Measurements from ENCODE around the gene VPS37B. TPM values are rescaled to one million over a fixed set of nuclear protein-coding genes. Genes with fewer than 3 reads are reported as not detected.

Gene VPS37B
- total RNA-seq, 1 donor from 2014 or later, result 32.6 TPM

DNA sequence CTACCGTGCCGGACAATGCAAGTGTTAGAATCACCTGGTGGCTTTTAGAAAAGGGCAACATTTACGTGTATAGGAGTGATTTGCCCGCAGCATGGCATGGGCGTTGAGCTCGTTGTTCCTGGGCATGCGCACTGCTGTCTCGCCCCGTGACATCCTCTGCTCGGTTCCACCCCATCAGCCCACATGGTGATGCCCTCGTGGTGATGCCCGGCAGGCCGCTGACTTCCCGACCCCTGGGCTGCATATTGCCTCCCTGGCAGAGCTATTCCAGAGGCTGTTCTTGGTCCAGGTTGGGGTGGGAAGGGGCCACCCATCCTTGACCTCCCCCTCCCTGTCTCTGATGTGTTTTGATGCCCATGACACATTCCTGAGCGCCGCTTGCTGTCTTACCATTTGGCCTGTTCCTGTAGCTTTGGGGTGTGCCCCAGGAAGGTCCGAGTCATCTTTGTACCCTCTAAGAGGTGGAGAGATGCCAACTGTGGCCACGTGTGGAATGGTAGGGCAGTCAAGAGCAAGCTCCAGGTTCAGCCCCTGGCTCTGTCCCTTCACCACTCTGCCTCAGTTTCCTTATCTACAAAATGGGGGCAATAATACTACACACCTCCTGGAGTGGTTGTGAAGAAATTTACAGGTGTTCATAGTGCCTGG lies 55.9 kb downstream of the VPS37B start:
- DNase-seq, result no peak

DNA sequence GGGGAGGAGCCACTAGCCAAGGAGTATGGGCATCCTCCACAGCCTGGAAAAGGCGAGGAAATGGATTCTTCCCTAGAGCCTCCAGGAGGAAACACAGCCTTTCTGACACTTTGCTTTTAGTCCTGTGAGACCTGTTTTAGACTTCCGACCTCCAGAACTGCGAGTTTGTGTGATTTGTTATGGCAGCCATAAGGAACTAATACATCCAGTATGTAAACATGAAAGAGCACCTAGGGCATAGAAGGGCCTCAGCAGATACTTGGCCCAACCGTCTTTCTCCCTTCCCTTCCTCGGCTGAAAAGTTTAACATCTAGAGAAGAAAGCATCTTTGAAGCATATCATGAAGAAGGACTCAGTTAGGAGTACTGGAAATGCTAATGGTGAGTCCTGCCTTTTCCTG lies 57.1 kb downstream of the VPS37B start:
- no peak for DNase-seq

DNA sequence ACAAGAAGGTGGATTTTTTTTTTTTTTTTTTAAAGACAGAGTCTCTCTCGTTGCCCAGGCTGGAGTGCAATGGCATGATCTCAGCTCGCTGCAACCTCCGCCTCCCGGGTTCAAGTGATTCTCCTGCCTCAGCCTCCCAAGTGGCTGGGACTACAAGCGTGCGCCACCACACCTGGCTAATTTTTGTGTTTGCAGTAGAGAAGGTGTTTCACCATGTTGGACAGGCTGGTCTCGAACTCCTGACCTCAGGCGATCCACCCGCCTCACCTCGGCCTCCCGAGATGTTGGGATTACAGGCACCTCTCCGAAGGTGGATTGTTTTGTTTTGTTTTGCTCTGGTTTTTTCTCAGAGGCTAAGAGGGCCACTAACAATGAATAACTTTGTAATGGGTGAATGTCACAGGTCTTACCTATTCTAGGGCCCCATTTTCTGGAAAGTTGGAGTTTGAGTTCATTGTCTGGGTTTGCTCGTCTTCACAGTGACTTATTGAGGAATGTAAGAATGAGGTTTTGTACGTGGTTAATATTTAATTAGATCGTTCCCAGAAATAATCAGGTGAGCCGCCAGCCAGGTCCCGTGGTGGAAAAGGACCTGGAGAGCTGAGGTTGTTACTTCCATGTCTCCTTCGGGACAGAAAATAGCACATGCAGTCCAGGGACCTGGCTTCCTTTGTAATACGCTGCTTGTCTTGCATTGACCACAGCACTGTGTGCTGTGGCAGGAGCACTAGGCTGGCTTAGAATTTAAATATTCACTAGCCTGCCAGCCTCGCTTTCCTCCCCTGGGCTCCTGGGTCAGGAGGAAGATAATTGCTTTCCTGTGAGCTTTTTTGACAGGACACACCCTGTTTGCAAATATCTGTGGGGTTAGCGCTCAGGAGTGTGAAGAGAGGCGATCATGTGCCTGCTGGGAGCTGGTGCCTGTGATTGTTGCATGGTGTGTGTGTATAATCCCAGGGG lies 58.3 kb downstream of the VPS37B start:
- no peak for DNase-seq

DNA sequence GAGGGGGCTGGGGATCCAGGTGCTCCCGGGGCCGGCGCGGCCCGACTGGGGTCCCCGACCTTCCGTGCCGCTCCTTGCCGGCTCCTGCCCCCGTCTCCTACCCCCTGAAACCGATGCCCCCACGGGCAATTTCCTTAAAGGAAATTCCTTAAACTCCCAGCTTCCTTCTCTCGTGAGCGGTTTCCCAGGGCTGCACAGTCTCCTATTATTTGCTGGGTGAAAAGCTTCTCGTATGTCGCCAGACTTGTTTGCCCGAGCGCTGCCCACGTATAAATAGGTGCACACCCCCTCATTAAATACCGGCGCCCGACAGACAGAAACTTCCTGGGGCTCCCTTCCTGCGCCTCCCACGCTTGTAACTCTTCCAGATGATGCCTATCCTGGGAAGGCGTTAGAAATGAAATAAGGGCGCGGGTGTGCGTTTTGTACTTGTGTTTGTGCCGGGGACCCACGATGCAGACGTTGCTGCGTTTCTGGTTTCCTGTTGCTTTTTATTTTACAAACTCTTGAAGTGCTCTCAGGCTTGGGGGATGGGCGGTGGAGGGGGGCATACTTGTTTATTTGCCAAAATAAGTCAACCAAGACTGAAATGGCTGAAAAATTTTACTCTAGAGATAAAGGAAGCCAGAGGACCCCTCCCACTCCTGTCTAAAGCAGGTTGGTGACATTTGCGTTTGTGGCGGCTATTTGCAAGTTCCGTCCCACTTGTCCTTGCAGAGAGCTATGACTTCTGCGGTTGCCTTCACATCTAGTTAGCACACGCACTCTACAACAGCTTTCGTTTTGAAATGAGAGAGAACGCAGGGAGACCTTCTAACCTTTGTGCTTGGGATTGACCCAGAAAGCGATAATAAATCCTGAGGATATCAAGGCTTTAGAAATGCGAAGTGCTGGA lies 59.6 kb downstream of the VPS37B start:
- DNase-seq, result peak; percentile 41

DNA sequence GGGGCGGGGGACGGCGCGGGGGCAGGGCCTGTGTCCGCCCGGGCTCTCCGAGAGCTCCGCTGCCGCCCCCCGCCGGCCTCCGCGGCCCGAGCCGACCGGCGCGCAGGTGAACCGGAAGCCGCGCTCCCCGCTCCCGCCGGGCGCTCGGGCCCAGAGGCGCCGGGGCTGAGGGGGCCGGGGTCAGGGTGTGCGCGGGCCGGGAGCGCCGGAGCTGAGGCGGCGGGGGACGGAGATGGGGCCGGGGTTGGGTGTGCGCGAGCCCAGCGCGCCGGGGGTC lies 60.2 kb downstream of the VPS37B start:
- peak; percentile 41 for DNase-seq

DNA sequence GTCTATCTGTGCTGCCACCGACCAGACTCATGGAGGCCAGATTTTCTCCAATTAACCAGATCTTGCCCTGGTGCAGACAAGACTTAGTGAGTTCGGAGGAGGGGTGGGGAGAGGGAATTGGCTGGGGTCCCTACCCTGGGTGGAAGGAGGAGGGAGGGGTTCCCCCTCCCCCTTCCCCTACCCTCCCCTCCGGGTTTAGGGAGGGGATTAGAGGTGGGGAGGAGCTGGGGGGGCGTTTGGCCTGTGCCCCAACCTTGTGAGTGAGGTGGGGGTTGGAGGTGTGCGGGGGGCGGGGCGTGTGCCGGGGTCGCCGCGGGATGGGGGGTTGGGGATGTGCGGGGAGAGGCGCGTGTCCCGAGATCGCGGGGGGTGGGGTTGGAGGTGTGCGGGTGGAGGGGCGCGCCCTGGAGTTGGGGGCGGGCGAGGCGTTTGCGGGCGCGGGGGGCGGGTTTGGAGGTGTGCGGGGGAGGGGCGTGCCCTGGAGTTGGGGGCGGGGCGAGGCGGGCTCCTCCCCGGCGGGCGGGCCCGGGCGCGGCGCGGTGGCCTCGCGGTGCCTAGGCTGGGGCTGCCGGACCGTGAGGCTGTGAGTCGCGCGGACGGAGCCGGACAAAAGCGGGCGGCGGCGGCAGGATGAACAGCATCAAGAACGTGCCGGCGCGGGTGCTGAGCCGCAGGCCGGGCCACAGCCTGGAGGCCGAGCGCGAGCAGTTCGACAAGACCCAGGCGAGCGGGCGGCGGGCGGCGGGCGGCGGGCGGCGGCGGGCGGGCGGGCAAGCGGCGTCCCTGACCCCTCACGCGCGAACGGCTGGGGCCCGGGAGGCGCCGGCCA lies 60.8 kb downstream of the VPS37B start, which contains the start of gene HIP1R:
Gene HIP1R, plus strand, starts transcription at position 537 of the 829 bp plus-strand sequence. Its CDS starts 94 bp downstream, at position 631.
- DNase-seq, result peak; percentile 50

DNA sequence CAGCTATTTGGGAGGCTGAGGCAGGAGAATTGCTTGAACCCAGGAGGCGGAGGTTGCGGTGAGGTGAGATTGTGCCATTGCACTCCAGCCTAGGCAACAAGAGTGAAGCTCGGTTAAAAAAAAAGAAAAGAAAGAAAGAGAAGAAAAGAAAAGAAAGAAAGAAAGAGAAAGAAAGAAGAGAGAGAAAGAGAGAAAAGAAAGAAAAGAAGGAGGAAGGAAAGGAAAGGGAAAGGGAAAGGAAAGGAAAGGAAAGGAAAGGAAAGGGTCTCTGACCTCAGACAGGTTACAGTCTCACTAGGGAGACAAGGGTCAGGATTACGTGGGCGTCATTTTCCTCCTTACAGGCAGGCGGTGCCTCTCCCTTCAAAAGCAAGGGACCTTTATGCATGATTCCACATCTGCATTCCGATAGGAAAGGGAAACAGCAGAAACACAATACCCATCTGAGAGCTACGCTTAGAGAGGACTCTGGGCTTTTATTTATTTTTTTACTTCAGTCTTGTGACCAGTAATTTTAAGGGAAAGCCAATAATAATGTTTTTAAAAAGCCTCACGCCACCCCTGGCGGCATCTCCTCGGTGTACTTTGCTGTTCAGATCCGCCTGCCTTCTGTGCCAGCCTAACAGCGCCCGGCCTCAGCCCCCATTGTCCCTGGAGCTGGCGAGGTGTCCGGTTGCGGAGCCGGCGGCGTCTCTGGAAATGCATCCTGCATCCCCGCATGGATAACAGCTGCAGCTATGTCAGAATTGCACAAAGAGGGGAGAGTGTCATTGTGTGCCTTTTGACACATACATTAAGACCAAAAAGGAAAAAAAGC lies 61.6 kb downstream of the VPS37B start:
- DNase-seq, result peak; percentile 84

DNA sequence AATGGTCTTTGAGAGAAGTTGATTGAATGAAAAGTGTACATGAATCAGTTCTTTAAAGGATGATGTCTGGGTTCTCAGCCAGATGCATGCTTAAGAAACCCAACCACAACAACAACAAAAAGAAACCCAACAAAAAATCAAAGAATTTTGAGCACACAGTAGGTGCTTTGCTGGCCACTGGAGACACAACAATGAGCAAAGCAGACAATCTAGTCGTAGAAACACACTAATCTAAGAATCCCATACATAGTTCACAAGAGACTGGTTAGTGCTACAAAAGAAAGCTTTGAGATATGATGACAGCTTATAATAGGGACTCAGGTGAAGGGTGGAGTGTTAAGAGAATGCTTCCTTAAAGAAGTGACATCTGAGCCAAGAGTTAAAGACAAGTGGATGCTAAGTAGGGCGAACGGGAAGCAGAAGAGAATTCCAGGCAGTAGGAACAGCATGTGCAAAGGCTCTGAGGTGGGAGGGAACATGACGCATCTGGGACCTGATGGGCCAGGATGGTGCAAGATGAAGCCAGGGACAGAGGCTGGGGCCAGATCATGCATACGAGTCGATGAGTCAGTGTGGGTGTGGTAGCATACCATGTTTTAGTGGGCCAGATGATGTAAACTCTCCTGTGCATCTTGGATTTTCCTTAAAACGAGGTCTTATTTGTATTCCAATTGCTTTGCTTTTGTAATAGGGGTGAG lies 65.3 kb downstream of the VPS37B start:
- DNase-seq, result no peak

DNA sequence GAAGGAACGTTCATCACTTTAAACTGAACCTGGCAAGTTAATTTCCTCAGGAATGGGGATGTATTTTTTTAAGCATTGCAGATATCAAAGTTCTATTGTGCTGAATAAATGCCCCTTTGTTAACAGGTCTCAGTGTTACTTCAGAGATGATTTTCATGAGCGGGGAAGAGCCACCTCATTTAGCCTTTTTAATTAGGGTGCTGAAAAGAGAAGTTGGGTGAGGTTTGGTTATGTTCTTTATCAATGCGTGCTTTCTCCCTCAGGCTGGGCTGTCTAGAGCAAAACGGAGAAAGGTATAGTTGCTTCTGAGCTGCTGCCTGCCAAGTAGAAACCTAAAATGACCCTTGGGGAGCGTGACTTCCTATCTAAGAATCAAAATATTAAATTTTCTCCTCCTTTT lies 68.7 kb downstream of the VPS37B start:
- DNase-seq, result no peak

DNA sequence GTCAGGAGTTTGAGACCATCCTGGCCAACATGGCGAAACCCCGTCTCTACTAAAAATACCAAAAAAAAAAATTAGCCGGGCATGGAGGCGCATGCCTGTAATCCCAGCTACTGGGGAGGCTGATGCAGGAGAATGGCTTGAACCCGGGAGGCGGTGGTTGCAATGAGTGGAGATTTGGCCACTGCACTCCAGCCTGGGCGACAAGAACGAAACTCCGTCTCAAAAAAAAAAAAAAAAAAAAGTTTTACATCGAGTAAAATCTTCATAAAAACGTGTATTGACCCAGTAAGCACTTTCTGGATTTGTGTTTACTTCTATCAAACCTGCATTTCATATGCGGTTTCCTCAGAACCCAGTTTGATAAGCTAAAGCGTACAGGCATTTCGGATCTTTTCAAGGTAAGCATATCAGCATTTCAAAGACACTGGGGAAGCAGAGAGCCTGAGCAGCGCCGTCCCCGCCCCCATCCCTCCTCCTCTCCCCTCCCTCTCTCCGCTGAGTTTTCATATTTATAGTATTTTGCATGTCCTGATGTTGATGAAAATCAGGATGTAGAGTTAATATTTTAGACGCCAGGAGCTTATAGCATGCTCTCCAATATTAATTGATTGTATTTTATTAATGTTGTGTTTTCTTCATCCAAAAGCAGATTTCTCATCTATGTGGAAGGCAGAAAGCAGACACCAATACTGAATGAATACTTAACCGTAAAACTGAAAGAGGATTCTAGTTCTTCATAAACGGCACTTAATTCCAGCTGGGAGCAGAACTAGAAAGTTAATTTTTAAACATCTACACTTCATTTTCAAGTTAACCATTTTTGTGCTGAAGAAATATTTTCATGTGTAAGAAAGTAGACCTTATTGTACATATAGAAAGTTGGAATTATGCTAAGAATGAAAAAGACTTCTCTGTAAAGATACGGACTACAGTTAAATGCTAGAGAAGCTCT lies 69.9 kb downstream of the VPS37B start:
- peak; percentile 35 for DNase-seq

DNA sequence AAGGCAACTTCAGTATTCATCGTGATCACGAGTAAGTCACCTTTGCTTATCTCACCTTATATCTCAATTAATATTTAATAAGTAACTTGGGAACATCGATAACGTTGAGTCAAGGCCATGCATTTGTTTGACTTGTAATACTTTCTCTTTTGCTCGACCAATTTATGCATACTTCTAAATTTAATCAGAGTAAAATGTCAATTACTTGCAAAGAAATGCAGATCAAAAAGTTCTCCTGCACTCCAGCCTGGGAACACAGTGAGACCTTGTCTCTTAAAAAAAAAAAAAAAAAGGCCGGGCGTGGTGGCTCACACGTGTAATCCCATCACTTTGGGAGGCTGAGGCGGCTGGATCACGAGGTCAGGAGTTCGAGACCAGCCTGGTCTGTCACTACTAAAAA lies 72.5 kb downstream of the VPS37B start:
- no peak for DNase-seq

DNA sequence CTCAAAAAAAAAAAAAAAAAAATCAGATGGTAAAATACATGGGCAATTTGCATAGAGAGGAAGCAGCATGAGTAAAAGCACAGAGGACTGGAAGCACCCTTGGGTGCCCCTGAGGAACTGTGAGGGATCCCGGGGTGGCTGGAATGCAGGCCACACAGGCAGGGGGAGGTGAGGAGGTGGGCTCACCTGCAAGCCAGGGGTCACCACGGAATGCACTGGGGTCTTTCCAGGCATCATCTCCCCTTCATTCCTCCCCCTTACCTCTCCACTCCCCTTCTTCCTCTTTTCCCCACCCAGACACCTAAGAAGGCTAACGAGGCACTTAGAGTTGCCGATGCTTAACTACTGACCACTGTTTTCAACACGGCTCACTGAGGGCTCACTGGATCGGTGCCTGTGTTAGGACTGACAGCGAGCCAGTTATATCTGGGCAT lies 75.1 kb downstream of the VPS37B start:
- DNase-seq, result no peak

DNA sequence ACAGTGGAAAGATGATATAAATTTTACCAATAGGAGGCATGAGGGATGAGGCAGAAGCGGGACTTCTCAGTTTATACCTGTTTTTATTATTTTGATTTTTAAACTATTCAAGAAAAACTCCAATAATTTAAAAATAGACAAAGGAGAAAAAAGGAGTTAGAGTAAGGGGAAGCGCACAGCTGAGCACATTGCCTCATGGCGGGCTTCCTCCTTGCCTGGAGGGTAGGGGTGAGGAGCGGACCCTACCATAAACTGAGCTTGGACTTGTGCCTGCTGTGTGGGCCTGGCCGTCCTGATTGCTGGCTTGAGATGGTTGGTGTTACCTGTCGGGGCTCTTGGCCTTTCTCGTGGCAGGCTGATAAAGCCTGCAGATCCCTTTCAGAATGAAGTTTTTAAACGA lies 75.8 kb downstream of the VPS37B start:
- no peak for DNase-seq

DNA sequence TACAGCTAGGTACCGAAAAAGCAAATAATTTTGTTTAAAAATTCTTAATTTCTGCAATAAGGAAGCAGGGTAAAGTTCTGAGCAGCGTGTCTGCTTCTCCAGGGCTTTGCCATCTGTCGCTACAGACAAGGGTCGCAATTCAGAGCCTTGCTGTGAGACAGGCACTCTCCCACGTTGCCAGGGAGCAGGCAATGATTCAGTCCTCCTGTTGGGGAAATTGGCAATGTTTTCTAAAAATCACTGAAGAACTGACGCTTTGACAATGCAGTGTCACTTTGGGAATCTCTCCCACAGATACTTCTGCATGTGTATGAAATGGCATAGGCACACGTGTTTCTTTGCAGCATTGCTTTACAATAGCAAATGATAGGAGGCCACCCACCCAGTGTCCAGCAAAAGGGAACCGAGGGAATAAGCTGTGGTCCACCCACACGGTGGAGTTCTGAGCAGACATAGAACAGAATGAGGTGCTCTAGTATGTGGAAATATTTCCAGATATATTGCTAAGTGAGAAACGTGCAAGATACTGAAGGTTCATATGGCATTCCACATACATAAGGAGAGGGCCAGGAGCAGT lies 76.6 kb downstream of the VPS37B start:
- DNase-seq, result no peak

Data from tongue (tissue), 2 donors.